Endothelial cell of umbilical vein (primary cell): ENCODE measurements around the gene GRIK3. TPM values are rescaled to one million over a fixed set of nuclear protein-coding genes. Genes with fewer than 3 reads are reported as not detected.

ENCODE experiments used
- BruUV-seq: library from RNA; stranded (reverse); fragments of 400-500 nt; replicated peaks from 2 replicates; lab custom pipeline; 2021; lab: Mats Ljungman, UMichigan
- CTCF ChIA-PET: fragments of 300-600, 350-600 bp; sonication (Branson Sonifier 250); formaldehyde crosslinking; loops from one replicate; lab custom pipeline; 2021; ENCODE audit warnings: antibody characterized with exemption, inconsistent platforms; lab: Charles Lee
- POLR2A ChIA-PET: fragments of 300-600, 350-600 bp; sonication (Branson Sonifier 250); formaldehyde crosslinking; loops from one replicate; lab custom pipeline; 2021; ENCODE audit warnings: antibody characterized with exemption, inconsistent platforms; lab: Charles Lee
- DNase-seq: peaks from one replicate; pipeline ENCODE4 v3.0.0-alpha.2; 2011; ENCODE audit warnings: low read depth, low spot score
- FAIRE-seq: peaks from 2 replicates; lab custom pipeline; 2011; peaks lifted over from hg19 to GRCh38; lab: Jason Lieb, UNC
- H2AFZ ChIP-seq: 2 replicates; pipeline ENCODE4 v1.6.0; 2012; ENCODE audit warnings: low read depth, low read length, control low read depth, inconsistent platforms
- H3K27ac ChIP-seq: 2 replicates; pipeline ENCODE4 v1.5.1; 2011; ENCODE audit warnings: low read depth, mild to moderate bottlenecking, control low read depth, low read length, moderate library complexity; ENCODE audit not compliant: insufficient read depth
- H3K27me3 ChIP-seq, 2 experiments: 2 replicates each; pipeline versions ENCODE4 v1.6.0 to v1.6.1; 2011; ENCODE audit warnings: low read length in 2 of 2, mixed read lengths in 1 of 2; ENCODE audit not compliant: control insufficient read depth in 2 of 2, insufficient read depth in 2 of 2
- H3K36me3 ChIP-seq, 2 experiments: 2 replicates in 1 of 2; 3 replicates in 1 of 2; pipeline ENCODE4 v1.5.1; 2011; ENCODE audit warnings: low read length in 2 of 2, mild to moderate bottlenecking in 1 of 2, moderate library complexity in 1 of 2; ENCODE audit not compliant: control insufficient read depth in 2 of 2, insufficient read depth in 2 of 2; ENCODE audit errors: extremely low read depth in 1 of 2
- H3K4me1 ChIP-seq: 3 replicates; pipeline ENCODE4 v1.5.1; 2011; ENCODE audit warnings: mild to moderate bottlenecking, low read length; ENCODE audit not compliant: control insufficient read depth, insufficient read depth; ENCODE audit errors: extremely low read depth
- H3K4me2 ChIP-seq: 2 replicates; pipeline ENCODE4 v1.6.1; 2011; ENCODE audit warnings: low read length, control low read depth, mixed read lengths; ENCODE audit not compliant: insufficient read depth
- H3K4me3 ChIP-seq, 3 experiments: fragments of 200-600 bp in 1 of 3; sonication (generic), shearing (Covaris generic) in 1 of 3; replicated peaks in 1 of 3; 2 replicates each; pipeline ENCODE4 v1.5.1; 2011 to 2016; ENCODE audit warnings: control low read depth in 3 of 3, low read length in 3 of 3, mild to moderate bottlenecking in 2 of 3, inconsistent platforms in 1 of 3, low read depth in 1 of 3, moderate library complexity in 1 of 3; ENCODE audit not compliant: insufficient read depth in 1 of 3
- H3K79me2 ChIP-seq: 2 replicates; pipeline ENCODE4 v1.6.0; 2012; ENCODE audit warnings: low read length, inconsistent platforms; ENCODE audit not compliant: control insufficient read depth, insufficient read depth
- H3K9ac ChIP-seq: replicated peaks from 2 replicates; pipeline ENCODE3; 2011; ENCODE audit warnings: low read length, control low read depth; ENCODE audit not compliant: insufficient read depth; ENCODE audit errors: extremely low read depth
- H3K9me1 ChIP-seq: replicated peaks from 3 replicates; pipeline ENCODE4 v1.6.0; 2011; ENCODE audit warnings: mild to moderate bottlenecking, low read length; ENCODE audit not compliant: control insufficient read depth, insufficient read depth; ENCODE audit errors: extremely low read depth
- H3K9me3 ChIP-seq: replicated peaks from 2 replicates; pipeline ENCODE4 v1.5.1; 2012; ENCODE audit warnings: low read length, inconsistent platforms; ENCODE audit not compliant: control insufficient read depth, insufficient read depth
- H4K20me1 ChIP-seq: replicated peaks from 2 replicates; pipeline ENCODE3; 2011; ENCODE audit warnings: mild to moderate bottlenecking, low read length; ENCODE audit not compliant: control insufficient read depth, insufficient read depth; ENCODE audit errors: extremely low read depth
- CTCF ChIP-seq, 2 donors: IDR thresholded peaks; 1 replicate in 1 of 2; 2 replicates in 1 of 2; pipeline ENCODE4 v1.5.1; 2011; ENCODE audit warnings: low read length in 2 of 2, mild to moderate bottlenecking in 2 of 2, moderate library complexity in 2 of 2, control low read depth in 1 of 2, inconsistent platforms in 1 of 2, low read depth in 1 of 2; ENCODE audit not compliant: insufficient read depth in 1 of 2; ENCODE audit errors: extremely low read depth in 1 of 2
- EZH2 ChIP-seq: IDR thresholded peaks from 2 replicates; pipeline ENCODE4 v1.6.1; 2012; ENCODE audit warnings: borderline replicate concordance, low read depth, mild to moderate bottlenecking, moderate library complexity, low read length, inconsistent platforms; ENCODE audit not compliant: severe bottlenecking
- FOS ChIP-seq: IDR thresholded peaks from 2 replicates; pipeline ENCODE4 v1.6.1; 2011; ENCODE audit warnings: mild to moderate bottlenecking, low read length, moderate library complexity, borderline replicate concordance; ENCODE audit not compliant: insufficient read depth
- GATA2 ChIP-seq: IDR thresholded peaks from 2 replicates; pipeline ENCODE4 v1.7.0; 2011; ENCODE audit warnings: low read depth, mild to moderate bottlenecking, moderate library complexity, mixed read lengths, low read length; ENCODE audit not compliant: insufficient read length, insufficient read depth
- JUN ChIP-seq: IDR thresholded peaks from 2 replicates; pipeline ENCODE4 v1.6.1; 2011; ENCODE audit warnings: borderline replicate concordance, low read depth; ENCODE audit not compliant: insufficient read length, insufficient read depth
- MAX ChIP-seq: IDR thresholded peaks from 2 replicates; pipeline ENCODE4 v1.6.1; 2011; ENCODE audit not compliant: insufficient read depth, insufficient read length
- MYC ChIP-seq: IDR thresholded peaks from one replicate; pipeline ENCODE4 v1.6.1; 2011; ENCODE audit warnings: mild to moderate bottlenecking, low read depth, low read length
- POLR2A ChIP-seq: IDR thresholded peaks from 2 replicates; pipeline ENCODE4 v1.6.1; 2012; ENCODE audit warnings: low read depth, mild to moderate bottlenecking, control low read depth, low read length
- POLR2AphosphoS5 ChIP-seq: IDR thresholded peaks from 2 replicates; pipeline ENCODE4 v1.6.1; 2012; ENCODE audit warnings: low read depth, mild to moderate bottlenecking, control low read depth, low read length, moderate library complexity; ENCODE audit not compliant: insufficient read depth
- dilution Hi-C: fragments of 300-500 bp; cut with MboI; formaldehyde crosslinking; loops from one replicate; pipeline ENCODE4 v1.15.0; 2019; ENCODE audit warnings: low sequenced_read_pairs; ENCODE audit not compliant: extremely low pct_ligation_motif_present
- intact Hi-C: fragments of 100-400 bp; cut with micrococcal nuclease; formaldehyde crosslinking; loops from one replicate; pipeline ENCODE4 v1.10.0; 2022
- polyA plus RNA-seq, 4 experiments: library from polyadenylated mRNA; depleted of rRNA in 3 of 4; stranded (reverse) in 3 of 4; unstranded in 1 of 4; fragments of >200 nt; gene quantifications; 2 replicates each; pipeline versions ENCODE4 v1.2.1 to v1.2.3, GENCODE V29; 2011 to 2012; ENCODE audit warnings: missing spikeins in 1 of 4
- total RNA-seq: library from RNA; stranded (reverse); gene quantifications from 2 replicates; pipeline ENCODE4 v1.2.3, GENCODE V29; 2021

GRIK3 gene
- total and polyA plus RNA-seq, 2 donors (not counting 3 experiments of a cell fraction or from before 2014, with no cell fraction given), result not detected

- intact Hi-C loops, result no loop called here
- dilution Hi-C loops, result no loop called here
- H2AFZ ChIP-seq, result no peak overlapping the region
- BruUV-seq, result no TSS peak
- H3K9me3 ChIP-seq, result no peaks in the 10 kb centered on the region
- H3K36me3 ChIP-seq, result no peaks in the 10 kb centered on the region
- FAIRE-seq, result no peak
- no peaks in the 10 kb centered on the region for H3K4me1 ChIP-seq
- no peak overlapping the region for H3K4me2 ChIP-seq
- TF ChIP-seq POLR2A, result no peak
- H3K27ac ChIP-seq, result no peak overlapping the region
- no peak overlapping the region for H3K9ac ChIP-seq
- H3K27me3 ChIP-seq, result no peaks in the 10 kb centered on the region
- H3K9me1 ChIP-seq, result no peaks in the 10 kb centered on the region
- POLR2A ChIA-PET, result no interaction called here
- DNase-seq, result no peak
- H3K79me2 ChIP-seq, result no peaks in the 10 kb centered on the region
- no peaks in the 10 kb centered on the region for H4K20me1 ChIP-seq
- CTCF ChIA-PET, result no interaction called here
- H3K4me3 ChIP-seq, result no peak overlapping the region
Measured at GRCh38 chr1:36876990-36877389, 157.3 kb downstream of the GRIK3 start.

GRCh38 chr1:36874271-36875060 lies 159.8 kb downstream of the GRIK3 start:
- no peak overlapping the region for H3K9ac ChIP-seq
- dilution Hi-C loops (no loop called here), intact Hi-C loops (no loop called here)
- no peaks in the 10 kb centered on the region for H3K27me3 ChIP-seq
- no peaks in the 10 kb centered on the region for H3K36me3 ChIP-seq
- no peak for FAIRE-seq
- H2AFZ ChIP-seq, result no peak overlapping the region
- no peaks in the 10 kb centered on the region for H3K9me3 ChIP-seq
- no peak overlapping the region for H3K27ac ChIP-seq
- no peaks in the 10 kb centered on the region for H3K4me1 ChIP-seq
- no peaks in the 10 kb centered on the region for H3K9me1 ChIP-seq
- DNase-seq, result no peak
- TF ChIP-seq FOS (no peak), POLR2A (no peak), MAX (no peak), GATA2 (no peak), CTCF (IDR thresholded peaks at IDR 0.05; ENCODE audit: extremely low read depth in 1 of 2, insufficient read depth in 1 of 2, low read depth in 1 of 2, low read length in 2 of 2) (no peak), JUN (no peak), EZH2 (no peak), MYC (no peak), POLR2AphosphoS5 (no peak)
- no peaks in the 10 kb centered on the region for H4K20me1 ChIP-seq
- POLR2A ChIA-PET, result no interaction called here
- CTCF ChIA-PET, result no interaction called here
- no TSS peak for BruUV-seq
- no peaks in the 10 kb centered on the region for H3K79me2 ChIP-seq
- H3K4me2 ChIP-seq, result no peak overlapping the region
- H3K4me3 ChIP-seq, result no peak overlapping the region
